Measurements from ENCODE around the gene ZNF408.
"Not testable (repeated sequence)": the region's sequence is repeated elsewhere in the genome, so short reads cannot be mapped to it uniquely, and the experiment has no call there.

The ZNF408 gene

DNA sequence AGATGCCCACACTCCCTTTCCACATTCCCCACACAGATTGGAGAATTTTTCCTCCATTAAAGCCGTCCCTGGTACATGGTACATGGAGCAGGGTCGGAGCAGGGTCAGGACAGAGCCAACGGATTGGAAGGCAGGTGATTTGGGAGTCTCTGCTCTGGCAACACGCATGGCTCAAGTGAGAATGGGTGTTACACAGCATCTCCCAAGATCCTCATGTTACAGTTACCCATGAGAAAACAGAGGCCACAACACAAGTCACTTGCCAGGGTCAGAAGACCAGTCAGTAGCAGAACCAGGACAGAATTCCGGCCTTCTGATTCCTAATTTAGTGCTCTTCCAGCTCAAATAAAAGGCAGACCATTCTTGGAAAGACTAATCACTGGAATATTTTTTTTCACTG lies 10.5 kb downstream of the ZNF408 start:
- Histone ChIP-seq H3K9ac (ENCODE audit: low read depth in 1 of 2, low read length in 2 of 2) (no peak overlapping the region), H3K27ac (ENCODE audit: low read depth, low read length) (no peak overlapping the region), H3K4me3 (ENCODE audit: low read depth in 1 of 2, low read length in 2 of 2) (no peak overlapping the region), H3K9me3 (ENCODE audit: control insufficient read depth in 1 of 2, low read length in 2 of 2) (no peaks in the 10 kb centered on the region), H3K4me1 (ENCODE audit: control insufficient read depth in 1 of 2, insufficient read depth in 2 of 2, low read length in 2 of 2) (no peaks in the 10 kb centered on the region), H3K36me3 (ENCODE audit: control insufficient read depth in 1 of 2, insufficient read depth in 2 of 2, low read length in 2 of 2) (peaks cover 5 to 11% of the 10 kb centered on the region in 2 donors), H3K27me3 (ENCODE audit: control insufficient read depth in 1 of 2, insufficient read depth in 2 of 2, low read length in 2 of 2) (no peaks in the 10 kb centered on the region)

DNA sequence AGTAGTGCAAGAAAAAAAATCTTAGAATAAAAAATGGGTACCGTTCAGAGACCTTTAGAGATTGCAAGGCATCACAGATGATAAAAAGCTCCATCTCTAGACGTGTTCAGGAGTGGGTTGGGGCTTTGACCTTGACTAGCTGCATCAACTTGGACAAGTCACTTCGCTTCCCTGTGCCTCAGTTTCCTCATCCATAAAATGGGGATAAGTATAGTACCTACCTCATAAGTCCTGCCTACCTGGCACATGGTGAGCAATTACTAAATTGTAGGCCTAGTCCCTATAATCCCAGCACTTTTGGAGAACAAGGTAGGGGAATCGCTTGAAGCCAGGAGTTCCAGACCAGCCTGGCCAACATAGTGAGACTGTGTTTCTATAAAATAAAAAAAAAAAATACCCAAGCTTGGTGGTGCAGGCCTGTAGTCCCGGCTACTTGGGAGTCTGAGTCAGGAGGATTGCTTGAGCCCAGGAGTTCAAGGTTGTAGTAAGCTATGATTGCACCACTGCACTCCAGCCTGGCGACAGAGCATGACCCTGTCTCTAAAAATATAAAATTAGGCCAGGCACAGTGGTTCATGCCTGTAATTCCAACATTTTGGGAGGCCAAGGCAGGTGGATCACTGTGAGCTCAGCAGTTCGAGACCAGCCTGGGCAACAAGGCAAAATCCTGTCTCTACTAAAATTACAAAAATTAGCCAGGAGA lies 12.2 kb downstream of the ZNF408 start:
- H3K27ac ChIP-seq (ENCODE audit: low read depth, low read length): no peak overlapping the region
- no peak overlapping the region for H3K4me3 ChIP-seq (ENCODE audit: low read depth in 1 of 2, low read length in 2 of 2)
- peaks cover 0 to under 1% of the 10 kb centered on the region in 2 donors for H3K4me1 ChIP-seq (ENCODE audit: control insufficient read depth in 1 of 2, insufficient read depth in 2 of 2, low read length in 2 of 2)
- H3K36me3 ChIP-seq (ENCODE audit: control insufficient read depth in 1 of 2, insufficient read depth in 2 of 2, low read length in 2 of 2): no peaks in the 10 kb centered on the region
- H3K27me3 ChIP-seq (ENCODE audit: control insufficient read depth in 1 of 2, insufficient read depth in 2 of 2, low read length in 2 of 2): no peaks in the 10 kb centered on the region
- H3K9ac ChIP-seq (ENCODE audit: low read depth in 1 of 2, low read length in 2 of 2): no peak overlapping the region
- H3K9me3 ChIP-seq (ENCODE audit: control insufficient read depth in 1 of 2, low read length in 2 of 2): no peaks in the 10 kb centered on the region

DNA sequence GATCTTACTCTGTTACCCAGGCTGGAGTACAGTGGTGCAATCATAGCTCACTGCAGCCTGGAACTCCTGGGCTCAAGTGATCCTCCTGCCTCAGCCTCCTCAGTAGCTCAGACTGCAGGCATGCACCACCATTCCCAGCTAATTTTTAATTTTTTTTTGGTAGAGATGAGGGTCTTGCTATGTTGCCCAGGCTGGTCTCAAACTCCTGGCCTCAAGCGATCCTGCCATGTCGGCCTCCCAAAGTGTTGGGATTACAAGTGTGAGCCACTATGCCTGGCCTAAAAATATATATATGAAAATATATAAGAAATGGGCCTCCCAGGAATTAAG lies 17.0 kb downstream of the ZNF408 start:
- not testable (repeated sequence) for H3K27me3 ChIP-seq (ENCODE audit: control insufficient read depth in 1 of 2, insufficient read depth in 2 of 2, low read length in 2 of 2); H3K4me3 ChIP-seq (ENCODE audit: low read depth in 1 of 2, low read length in 2 of 2); H3K27ac ChIP-seq (ENCODE audit: low read depth, low read length); H3K9ac ChIP-seq (ENCODE audit: low read depth in 1 of 2, low read length in 2 of 2); H3K36me3 ChIP-seq (ENCODE audit: control insufficient read depth in 1 of 2, insufficient read depth in 2 of 2, low read length in 2 of 2); H3K4me1 ChIP-seq (ENCODE audit: control insufficient read depth in 1 of 2, insufficient read depth in 2 of 2, low read length in 2 of 2); H3K9me3 ChIP-seq (ENCODE audit: control insufficient read depth in 1 of 2, low read length in 2 of 2)

DNA sequence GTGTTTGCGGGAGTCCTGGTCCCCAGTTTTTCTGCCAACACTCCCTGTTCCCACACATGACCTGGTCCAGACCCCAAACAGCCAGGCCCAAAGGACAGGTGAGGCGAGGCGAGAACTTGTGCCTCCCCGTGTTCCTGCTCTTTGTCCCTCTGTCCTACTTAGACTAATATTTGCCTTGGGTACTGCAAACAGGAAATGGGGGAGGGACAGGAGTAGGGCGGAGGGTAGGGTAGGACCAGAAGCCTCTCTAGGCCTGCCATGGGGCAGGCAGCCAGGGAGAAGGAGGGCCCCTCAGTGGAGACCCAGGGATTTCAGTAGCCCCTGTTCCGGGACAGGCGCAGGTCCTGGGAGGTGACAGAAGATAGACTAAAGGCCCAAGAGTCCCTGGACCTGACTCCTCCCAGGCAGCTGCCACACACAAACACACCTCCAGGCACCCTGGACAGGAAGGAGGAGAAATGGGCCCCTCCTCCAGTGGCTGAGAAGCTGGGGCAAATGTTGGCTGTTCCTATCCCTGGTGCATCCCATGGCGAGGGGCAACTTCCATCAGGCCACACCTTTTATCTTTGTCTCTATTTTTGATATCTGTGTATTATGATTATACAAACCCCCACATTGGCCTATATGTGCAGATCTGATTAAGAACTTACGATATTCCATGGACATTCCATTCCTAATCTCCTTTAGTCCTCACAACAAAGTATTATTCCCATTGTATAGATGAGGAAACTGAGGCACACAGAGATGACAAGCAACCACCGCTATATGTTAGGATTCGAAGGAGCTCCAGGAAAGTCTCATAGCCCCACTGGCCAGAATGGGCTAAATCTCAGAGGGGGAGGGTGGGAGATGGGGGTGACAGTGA lies 17.6 kb downstream of the ZNF408 start:
- Histone ChIP-seq H3K9ac (ENCODE audit: low read depth in 1 of 2, low read length in 2 of 2) (no peak overlapping the region), H3K9me3 (ENCODE audit: control insufficient read depth in 1 of 2, low read length in 2 of 2) (no peaks in the 10 kb centered on the region), H3K4me3 (ENCODE audit: low read depth in 1 of 2, low read length in 2 of 2) (no peak overlapping the region), H3K4me1 (ENCODE audit: control insufficient read depth in 1 of 2, insufficient read depth in 2 of 2, low read length in 2 of 2) (peaks cover 6 to 10% of the 10 kb centered on the region in 2 donors), H3K27ac (ENCODE audit: low read depth, low read length) (no peak overlapping the region), H3K27me3 (ENCODE audit: control insufficient read depth in 1 of 2, insufficient read depth in 2 of 2, low read length in 2 of 2) (no peaks in the 10 kb centered on the region), H3K36me3 (ENCODE audit: control insufficient read depth in 1 of 2, insufficient read depth in 2 of 2, low read length in 2 of 2) (no peaks in the 10 kb centered on the region)

DNA sequence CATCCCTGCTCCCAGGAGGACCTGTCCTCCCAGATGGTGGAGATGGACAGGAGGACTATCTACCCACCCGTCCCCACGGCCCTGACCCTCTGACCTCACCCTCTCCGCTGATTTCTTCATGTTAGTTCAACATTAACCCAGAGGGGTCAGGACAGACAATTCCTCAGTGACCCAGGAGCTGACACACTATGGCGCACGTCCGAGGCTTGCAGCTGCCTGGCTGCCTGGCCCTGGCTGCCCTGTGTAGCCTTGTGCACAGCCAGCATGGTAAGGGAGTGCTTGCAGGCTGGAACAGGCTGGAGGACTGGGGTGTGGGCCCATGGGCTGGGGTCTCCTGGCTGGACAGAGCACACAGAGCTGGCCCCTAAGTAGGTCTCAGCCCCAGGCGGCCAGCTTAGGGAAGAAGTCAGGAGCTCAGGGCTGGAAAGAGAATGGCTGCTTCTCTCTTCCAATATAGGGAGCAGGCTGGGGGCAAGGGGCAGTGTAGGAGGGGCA lies 18.3 kb downstream of the ZNF408 start, which contains the start of gene F2:
Gene F2 (plus strand): TSS at position 166 of the 495 bp plus-strand sequence. CDS start 23 bp downstream, at position 189.
- no peaks in the 10 kb centered on the region for H3K9me3 ChIP-seq (ENCODE audit: control insufficient read depth in 1 of 2, low read length in 2 of 2)
- H3K9ac ChIP-seq (ENCODE audit: low read depth in 1 of 2, low read length in 2 of 2): no peak within 1 kb of the TSS
- H3K27me3 ChIP-seq (ENCODE audit: control insufficient read depth in 1 of 2, insufficient read depth in 2 of 2, low read length in 2 of 2): no peaks in the 10 kb centered on the region
- H3K4me3 ChIP-seq (ENCODE audit: low read depth in 1 of 2, low read length in 2 of 2): no peak within 1 kb of the TSS
- no peaks in the 10 kb centered on the region for H3K36me3 ChIP-seq (ENCODE audit: control insufficient read depth in 1 of 2, insufficient read depth in 2 of 2, low read length in 2 of 2)
- H3K4me1 ChIP-seq (ENCODE audit: control insufficient read depth in 1 of 2, insufficient read depth in 2 of 2, low read length in 2 of 2): peaks cover 6 to 10% of the 10 kb centered on the region in 2 donors
- no peak within 1 kb of the TSS for H3K27ac ChIP-seq (ENCODE audit: low read depth, low read length)

DNA sequence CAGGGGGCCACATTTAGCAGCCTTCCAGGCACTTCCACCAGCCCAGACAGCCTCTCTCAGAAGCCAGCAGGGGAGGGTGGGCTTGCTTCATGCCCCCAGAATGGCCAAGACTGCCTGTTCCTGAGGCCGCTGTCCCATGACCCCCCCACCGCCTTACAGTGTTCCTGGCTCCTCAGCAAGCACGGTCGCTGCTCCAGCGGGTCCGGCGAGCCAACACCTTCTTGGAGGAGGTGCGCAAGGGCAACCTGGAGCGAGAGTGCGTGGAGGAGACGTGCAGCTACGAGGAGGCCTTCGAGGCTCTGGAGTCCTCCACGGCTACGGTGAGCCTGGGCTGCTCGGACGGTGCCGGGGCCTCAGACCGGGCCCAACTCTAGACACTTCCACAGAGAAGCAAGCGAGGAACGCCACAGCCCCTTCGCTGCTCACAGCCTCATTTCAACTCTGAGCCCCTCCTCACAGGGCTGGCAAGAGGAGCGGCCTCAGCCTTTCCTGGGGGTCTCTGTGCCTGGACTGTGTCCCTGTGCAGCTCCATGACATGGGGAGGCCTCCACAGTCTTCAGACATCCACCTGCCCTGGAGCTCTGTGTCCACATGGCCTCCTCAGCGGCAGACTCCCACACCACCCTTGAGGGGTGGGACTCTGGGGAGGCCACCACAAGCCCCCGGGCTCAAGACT lies 18.9 kb downstream of the ZNF408 start:
- Histone ChIP-seq H3K4me1 (ENCODE audit: control insufficient read depth in 1 of 2, insufficient read depth in 2 of 2, low read length in 2 of 2) (peaks cover 6 to 10% of the 10 kb centered on the region in 2 donors), H3K27ac (ENCODE audit: low read depth, low read length) (no peak overlapping the region), H3K27me3 (ENCODE audit: control insufficient read depth in 1 of 2, insufficient read depth in 2 of 2, low read length in 2 of 2) (no peaks in the 10 kb centered on the region), H3K36me3 (ENCODE audit: control insufficient read depth in 1 of 2, insufficient read depth in 2 of 2, low read length in 2 of 2) (no peaks in the 10 kb centered on the region), H3K9ac (ENCODE audit: low read depth in 1 of 2, low read length in 2 of 2) (no peak overlapping the region), H3K4me3 (ENCODE audit: low read depth in 1 of 2, low read length in 2 of 2) (no peak overlapping the region), H3K9me3 (ENCODE audit: control insufficient read depth in 1 of 2, low read length in 2 of 2) (no peaks in the 10 kb centered on the region)

DNA sequence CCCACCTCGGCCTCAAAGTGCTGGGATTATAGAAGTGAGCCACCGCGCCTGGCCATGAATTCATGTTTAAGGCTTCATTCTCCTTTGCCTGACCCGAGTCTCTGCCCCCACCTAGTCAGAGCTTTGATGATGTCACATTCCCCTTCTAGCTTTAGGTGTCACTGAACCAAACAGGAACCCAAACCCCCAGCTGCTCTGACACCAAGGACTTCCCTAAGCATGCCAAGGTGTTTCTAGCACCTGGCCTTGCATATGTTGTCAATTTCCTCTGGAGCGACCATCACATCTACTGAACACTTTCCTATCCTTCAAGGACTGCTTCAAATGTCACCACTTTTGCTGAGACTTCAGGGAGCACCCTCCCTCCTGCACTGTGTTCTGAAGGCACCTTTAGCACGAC lies 20.5 kb downstream of the ZNF408 start:
- Histone ChIP-seq H3K36me3 (ENCODE audit: control insufficient read depth in 1 of 2, insufficient read depth in 2 of 2, low read length in 2 of 2) (no peaks in the 10 kb centered on the region), H3K27me3 (ENCODE audit: control insufficient read depth in 1 of 2, insufficient read depth in 2 of 2, low read length in 2 of 2) (no peaks in the 10 kb centered on the region), H3K4me3 (ENCODE audit: low read depth in 1 of 2, low read length in 2 of 2) (no peak overlapping the region), H3K27ac (ENCODE audit: low read depth, low read length) (no peak overlapping the region), H3K9ac (ENCODE audit: low read depth in 1 of 2, low read length in 2 of 2) (no peak overlapping the region), H3K4me1 (ENCODE audit: control insufficient read depth in 1 of 2, insufficient read depth in 2 of 2, low read length in 2 of 2) (peaks cover 6 to 10% of the 10 kb centered on the region in 2 donors), H3K9me3 (ENCODE audit: control insufficient read depth in 1 of 2, low read length in 2 of 2) (no peaks in the 10 kb centered on the region)

DNA sequence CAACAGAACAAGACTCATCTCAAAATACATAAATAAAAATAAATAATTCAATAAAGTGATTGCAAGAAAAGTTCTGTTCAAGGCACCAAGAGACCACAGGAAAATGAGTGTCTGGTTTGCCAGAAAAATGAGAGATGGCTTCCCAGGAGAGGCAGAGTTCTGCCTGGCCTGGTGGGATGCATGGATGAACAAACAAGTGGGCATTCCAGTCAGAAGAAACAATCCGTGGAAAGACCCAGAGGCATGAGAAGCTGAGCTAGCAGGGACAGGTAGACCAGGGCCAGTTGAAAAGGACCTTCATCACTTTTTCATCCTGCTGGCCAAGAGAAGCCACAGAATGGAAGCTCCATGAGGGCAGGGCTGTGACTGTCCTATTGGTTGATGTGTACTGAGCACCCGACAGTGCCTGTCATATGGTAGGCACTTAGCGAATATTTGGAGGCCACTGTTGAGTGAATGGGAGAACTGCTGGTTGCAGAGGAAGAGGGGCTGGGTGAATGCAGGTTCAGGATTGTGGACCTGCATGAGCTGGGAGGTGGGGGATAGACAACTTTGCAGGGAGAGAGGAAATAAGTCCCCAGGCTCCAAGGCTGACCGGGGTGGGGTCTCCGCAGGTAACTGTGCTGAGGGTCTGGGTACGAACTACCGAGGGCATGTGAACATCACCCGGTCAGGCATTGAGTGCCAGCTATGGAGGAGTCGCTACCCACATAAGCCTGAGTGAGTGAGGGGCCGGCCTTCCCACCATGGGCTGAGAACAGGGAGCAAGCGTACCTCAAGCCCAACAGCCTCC lies 21.9 kb downstream of the ZNF408 start:
- no peaks in the 10 kb centered on the region for H3K27me3 ChIP-seq (ENCODE audit: control insufficient read depth in 1 of 2, insufficient read depth in 2 of 2, low read length in 2 of 2)
- H3K9ac ChIP-seq (ENCODE audit: low read depth in 1 of 2, low read length in 2 of 2): no peak overlapping the region
- peaks cover 6 to 10% of the 10 kb centered on the region in 2 donors for H3K4me1 ChIP-seq (ENCODE audit: control insufficient read depth in 1 of 2, insufficient read depth in 2 of 2, low read length in 2 of 2)
- H3K4me3 ChIP-seq (ENCODE audit: low read depth in 1 of 2, low read length in 2 of 2): no peak overlapping the region
- H3K36me3 ChIP-seq (ENCODE audit: control insufficient read depth in 1 of 2, insufficient read depth in 2 of 2, low read length in 2 of 2): no peaks in the 10 kb centered on the region
- no peak overlapping the region for H3K27ac ChIP-seq (ENCODE audit: low read depth, low read length)
- H3K9me3 ChIP-seq (ENCODE audit: control insufficient read depth in 1 of 2, low read length in 2 of 2): no peaks in the 10 kb centered on the region

DNA sequence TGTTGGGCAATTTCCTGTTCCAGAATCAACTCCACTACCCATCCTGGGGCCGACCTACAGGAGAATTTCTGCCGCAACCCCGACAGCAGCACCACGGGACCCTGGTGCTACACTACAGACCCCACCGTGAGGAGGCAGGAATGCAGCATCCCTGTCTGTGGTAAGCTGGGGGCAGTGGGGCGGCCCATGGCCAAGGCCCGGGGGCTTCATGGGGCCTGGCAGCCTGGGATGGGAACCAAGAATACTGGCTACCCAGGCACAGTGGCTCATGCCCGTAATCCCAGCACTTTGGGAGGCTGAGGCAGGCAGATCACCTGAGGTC lies 22.5 kb downstream of the ZNF408 start:
- Histone ChIP-seq H3K9me3 (ENCODE audit: control insufficient read depth in 1 of 2, low read length in 2 of 2) (no peaks in the 10 kb centered on the region), H3K9ac (ENCODE audit: low read depth in 1 of 2, low read length in 2 of 2) (no peak overlapping the region), H3K36me3 (ENCODE audit: control insufficient read depth in 1 of 2, insufficient read depth in 2 of 2, low read length in 2 of 2) (no peaks in the 10 kb centered on the region), H3K27ac (ENCODE audit: low read depth, low read length) (no peak overlapping the region), H3K4me1 (ENCODE audit: control insufficient read depth in 1 of 2, insufficient read depth in 2 of 2, low read length in 2 of 2) (peaks cover 3 to 6% of the 10 kb centered on the region in 2 donors), H3K27me3 (ENCODE audit: control insufficient read depth in 1 of 2, insufficient read depth in 2 of 2, low read length in 2 of 2) (no peaks in the 10 kb centered on the region), H3K4me3 (ENCODE audit: low read depth in 1 of 2, low read length in 2 of 2) (no peak overlapping the region)

Data from duodenal mucosa (tissue), 2 donors.